HepG2 (cell line): ENCODE measurements around the gene SECTM1. TPM values are rescaled to one million over a fixed set of nuclear protein-coding genes. Genes with fewer than 3 reads are reported as not detected.

Experiments used
- CHCHD3 ChIP-seq: sonication (generic); formaldehyde crosslinking; IDR thresholded peaks from 2 replicates; pipeline ENCODE4 v1.8.0; 2022; ENCODE audit warnings: mild to moderate bottlenecking, missing genetic modification reagents, moderate library complexity
- CREM ChIP-seq, 2 experiments: sonication (generic) in 1 of 2; formaldehyde crosslinking in 1 of 2; IDR thresholded peaks; 2 replicates each; pipeline versions ENCODE4 v1.4.0 to v1.6.1; 2016 to 2020; ENCODE audit warnings: antibody characterized with exemption in 1 of 2, mild to moderate bottlenecking in 1 of 2, missing genetic modification reagents in 1 of 2
- HDAC2 ChIP-seq: sonication (generic); formaldehyde crosslinking; IDR thresholded peaks from 2 replicates; pipeline ENCODE4 v1.4.0; 2020; ENCODE audit warnings: missing genetic modification reagents
- HIVEP1 ChIP-seq: sonication (generic); formaldehyde crosslinking; IDR thresholded peaks from 2 replicates; pipeline ENCODE4 v1.4.0; 2020; ENCODE audit warnings: mild to moderate bottlenecking, missing genetic modification reagents
- HNRNPL ChIP-seq: fragments of 200-400 bp; formaldehyde crosslinking; IDR thresholded peaks from 2 replicates; pipeline ENCODE4 v1.6.1; 2017; ENCODE audit warnings: mild to moderate bottlenecking, low read depth, low read length
- HOXA5 ChIP-seq: sonication (generic); formaldehyde crosslinking; IDR thresholded peaks from 2 replicates; pipeline ENCODE4 v1.4.0; 2020; ENCODE audit warnings: missing genetic modification reagents
- NCOA1 ChIP-seq: sonication (generic); formaldehyde crosslinking; IDR thresholded peaks from 2 replicates; pipeline ENCODE4 v1.9.0; 2021; ENCODE audit warnings: missing genetic modification reagents
- NFE2L1 ChIP-seq: sonication (generic); formaldehyde crosslinking; IDR thresholded peaks from 2 replicates; pipeline ENCODE4 v1.4.0; 2020; ENCODE audit warnings: missing genetic modification reagents, mild to moderate bottlenecking, borderline replicate concordance
- NR1H2 ChIP-seq: sonication (generic); formaldehyde crosslinking; IDR thresholded peaks from 2 replicates; pipeline ENCODE4 v1.8.1; 2022; ENCODE audit warnings: low read depth, missing genetic modification reagents, borderline replicate concordance
- RARA ChIP-seq: IDR thresholded peaks from 2 replicates; pipeline ENCODE4 v1.6.1; 2016; ENCODE audit warnings: missing genetic modification reagents, missing compliant biosample characterization
- RBFOX2 ChIP-seq: fragments of 200-400 bp; formaldehyde crosslinking; IDR thresholded peaks from 2 replicates; pipeline ENCODE4 v1.6.1; 2017; ENCODE audit warnings: low read depth, mild to moderate bottlenecking, low read length
- REXO4 ChIP-seq: sonication (generic); formaldehyde crosslinking; IDR thresholded peaks from 2 replicates; pipeline ENCODE4 v1.8.0; 2022; ENCODE audit warnings: missing genetic modification reagents, mild to moderate bottlenecking, borderline replicate concordance
- SOX13 ChIP-seq, 3 experiments: fragments of 450-650 bp in 1 of 3; sonication (generic) in 1 of 3; formaldehyde crosslinking in 1 of 3; IDR thresholded peaks in 2 of 3; conservative IDR thresholded peaks in 1 of 3; 2 replicates each; pipeline versions ENCODE4 v1.5.0 to v1.6.1; 2016 to 2020; ENCODE audit warnings: antibody characterized with exemption in 1 of 3, mild to moderate bottlenecking in 1 of 3, missing compliant biosample characterization in 1 of 3, missing genetic modification reagents in 1 of 3, moderate library complexity in 1 of 3
- THAP11 ChIP-seq: IDR thresholded peaks from 2 replicates; pipeline ENCODE4 v1.6.1; 2016; ENCODE audit warnings: missing biosample characterization, missing genetic modification reagents
- ZFP36L1 ChIP-seq: sonication (generic); formaldehyde crosslinking; IDR thresholded peaks from 2 replicates; pipeline ENCODE4 v1.8.0; 2022; ENCODE audit warnings: mild to moderate bottlenecking, missing genetic modification reagents, moderate library complexity
- ZNF136 ChIP-seq: sonication (generic); formaldehyde crosslinking; IDR thresholded peaks from 2 replicates; pipeline ENCODE4 v1.8.1; 2022; ENCODE audit warnings: low read depth, mild to moderate bottlenecking, moderate library complexity, missing genetic modification reagents
- ZNF383 ChIP-seq: sonication (generic); formaldehyde crosslinking; IDR thresholded peaks from 2 replicates; pipeline ENCODE4 v1.4.0; 2020; ENCODE audit warnings: missing genetic modification reagents, mild to moderate bottlenecking, borderline replicate concordance
- ZNF563 ChIP-seq: sonication (generic); formaldehyde crosslinking; IDR thresholded peaks from 2 replicates; pipeline ENCODE4 v1.8.0; 2022; ENCODE audit warnings: mild to moderate bottlenecking, moderate library complexity, missing genetic modification reagents
- ZNF879 ChIP-seq: sonication (generic); formaldehyde crosslinking; IDR thresholded peaks from 2 replicates; pipeline ENCODE4 v1.8.1; 2023; ENCODE audit warnings: missing genetic modification reagents
- polyA plus RNA-seq, 8 experiments: library from polyadenylated mRNA; depleted of rRNA in 3 of 8; stranded (reverse) in 7 of 8; unstranded in 1 of 8; fragments of >200 nt; fragmentation: Illumina TruSeq in 4 of 8; extraction: Trizol in 4 of 8; gene quantifications; 2 replicates each; pipeline versions ENCODE4 v1.2.1 to v1.2.3, GENCODE V29; 2011 to 2016; ENCODE audit warnings: low read depth in 4 of 8, missing spikeins in 1 of 8, mixed read lengths in 1 of 8; ENCODE audit not compliant: insufficient read depth in 1 of 8
- total RNA-seq, 5 experiments: library from RNA; depleted of rRNA; stranded (reverse); fragments of >200 nt; fragmentation: Illumina TruSeq; extraction: Trizol; gene quantifications; 2 replicates each; pipeline ENCODE4 v1.2.3, GENCODE V29; 2016; ENCODE audit warnings: low read depth in 1 of 5
- TF ChIP-seq, protein P1 (sequence below): sonication (generic); formaldehyde crosslinking; IDR thresholded peaks from 2 replicates; pipeline ENCODE4 v1.8.1; 2022; ENCODE audit warnings: low read depth, mild to moderate bottlenecking, missing genetic modification reagents
- TF ChIP-seq, protein P2 (sequence below): IDR thresholded peaks from 2 replicates; pipeline ENCODE4 v1.6.1; 2016; ENCODE audit warnings: missing compliant biosample characterization, missing genetic modification reagents, borderline replicate concordance

Gene SECTM1
- total and polyA plus RNA-seq, 2 of the 13 experiments (the other 11 are each of a cell fraction or from before 2014, with no cell fraction given), result 3.5 to 5.3 TPM

GRCh38 chr17:82297714-82298537 is 35.6 kb downstream of the SECTM1 start (continued):
- TF ChIP-seq, protein P1, sequence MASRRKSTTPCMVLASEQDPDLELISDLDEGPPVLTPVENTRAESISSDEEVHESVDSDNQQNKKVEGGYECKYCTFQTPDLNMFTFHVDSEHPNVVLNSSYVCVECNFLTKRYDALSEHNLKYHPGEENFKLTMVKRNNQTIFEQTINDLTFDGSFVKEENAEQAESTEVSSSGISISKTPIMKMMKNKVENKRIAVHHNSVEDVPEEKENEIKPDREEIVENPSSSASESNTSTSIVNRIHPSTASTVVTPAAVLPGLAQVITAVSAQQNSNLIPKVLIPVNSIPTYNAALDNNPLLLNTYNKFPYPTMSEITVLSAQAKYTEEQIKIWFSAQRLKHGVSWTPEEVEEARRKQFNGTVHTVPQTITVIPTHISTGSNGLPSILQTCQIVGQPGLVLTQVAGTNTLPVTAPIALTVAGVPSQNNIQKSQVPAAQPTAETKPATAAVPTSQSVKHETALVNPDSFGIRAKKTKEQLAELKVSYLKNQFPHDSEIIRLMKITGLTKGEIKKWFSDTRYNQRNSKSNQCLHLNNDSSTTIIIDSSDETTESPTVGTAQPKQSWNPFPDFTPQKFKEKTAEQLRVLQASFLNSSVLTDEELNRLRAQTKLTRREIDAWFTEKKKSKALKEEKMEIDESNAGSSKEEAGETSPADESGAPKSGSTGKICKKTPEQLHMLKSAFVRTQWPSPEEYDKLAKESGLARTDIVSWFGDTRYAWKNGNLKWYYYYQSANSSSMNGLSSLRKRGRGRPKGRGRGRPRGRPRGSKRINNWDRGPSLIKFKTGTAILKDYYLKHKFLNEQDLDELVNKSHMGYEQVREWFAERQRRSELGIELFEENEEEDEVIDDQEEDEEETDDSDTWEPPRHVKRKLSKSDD (CRISPR knock-in tag), result peak; percentile 48; the same call in 1 of the 2 replicates
- TF ChIP-seq HOXA5 (CRISPR knock-in tag) (no peak), RBFOX2 (peak; percentile 74), HNRNPL (peak; percentile 89; the same call in 1 of the 2 replicates), ZNF383 (CRISPR knock-in tag) (0 out of 2 replicates have a peak, but pooled peaks have one; percentile 58), NR1H2 (CRISPR knock-in tag) (no peak; the same call in 1 of the 2 replicates), ZNF879 (CRISPR knock-in tag) (no peak), ZNF136 (0 out of 2 replicates have a peak, but pooled peaks have one; percentile 15), NCOA1 (CRISPR knock-in tag) (0 out of 2 replicates have a peak, but pooled peaks have one; percentile 25), CHCHD3 (CRISPR knock-in tag) (0 out of 2 replicates have a peak, but pooled peaks have one; percentile 58), RARA (CRISPR knock-in tag) (0 out of 2 replicates have a peak, but pooled peaks have one; percentile 30), ZNF563 (peak; percentile 75; the same call in 1 of the 2 replicates), CREM (IDR thresholded peaks at IDR 0.05) (peak; percentile 62), CREM (CRISPR knock-in tag; IDR thresholded peaks at IDR 0.05) (no peak), HIVEP1 (CRISPR knock-in tag) (no peak; the same call in 1 of the 2 replicates), NFE2L1 (peak; percentile 72; the same call in 1 of the 2 replicates), ZFP36L1 (CRISPR knock-in tag) (0 out of 2 replicates have a peak, but pooled peaks have one; percentile 69), THAP11 (CRISPR knock-in tag) (0 out of 2 replicates have a peak, but pooled peaks have one; percentile 2), SOX13 (IDR thresholded peaks at IDR 0.05) (no peak), SOX13 (CRISPR knock-in tag; conservative IDR thresholded peaks at IDR 0.05 in 1 of 2, IDR thresholded peaks at IDR 0.05 in 1 of 2) (no peak), REXO4 (CRISPR knock-in tag) (no peak), HDAC2 (peak; percentile 13)
- TF ChIP-seq, protein P2, sequence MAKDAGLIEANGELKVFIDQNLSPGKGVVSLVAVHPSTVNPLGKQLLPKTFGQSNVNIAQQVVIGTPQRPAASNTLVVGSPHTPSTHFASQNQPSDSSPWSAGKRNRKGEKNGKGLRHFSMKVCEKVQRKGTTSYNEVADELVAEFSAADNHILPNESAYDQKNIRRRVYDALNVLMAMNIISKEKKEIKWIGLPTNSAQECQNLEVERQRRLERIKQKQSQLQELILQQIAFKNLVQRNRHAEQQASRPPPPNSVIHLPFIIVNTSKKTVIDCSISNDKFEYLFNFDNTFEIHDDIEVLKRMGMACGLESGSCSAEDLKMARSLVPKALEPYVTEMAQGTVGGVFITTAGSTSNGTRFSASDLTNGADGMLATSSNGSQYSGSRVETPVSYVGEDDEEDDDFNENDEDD, result no peak; the same call in 1 of the 2 replicates
